HepG2 (cell line): Measurements from ENCODE around the gene ZNF726. TPM values are rescaled to one million over a fixed set of nuclear protein-coding genes. Genes with fewer than 3 reads are reported as not detected.

Experiments used
- ATAC-seq: fragments of 200-7000 bp; cut with Tn5 transposase; 3 replicates; pipeline ENCODE4 v1.9.1; 2020; ENCODE audit warnings: mild to moderate bottlenecking, moderate library complexity
- BruUV-seq: library from RNA; stranded (reverse); fragments of 400-500 nt; replicated peaks from 2 replicates; lab custom pipeline; 2021; lab: Mats Ljungman, UMichigan
- CTCF ChIA-PET: fragments of 300-600 bp; formaldehyde crosslinking; extraction: SDS; loops from one replicate; lab custom pipeline; 2021; ENCODE audit warnings: low total read pairs, inconsistent platforms, low intra/inter-chr PET ratio; lab: Yijun Ruan, JAX
- POLR2A ChIA-PET: fragments of 350-600 bp; sonication (Branson Sonifier 250); formaldehyde crosslinking; loops from one replicate; lab custom pipeline; 2020; ENCODE audit warnings: antibody characterized with exemption, inconsistent platforms; lab: Yijun Ruan, JAX
- DNase-seq: peaks from one replicate; pipeline ENCODE4 v3.0.0-alpha.2; 2015; ENCODE audit warnings: low spot score
- FAIRE-seq: peaks from 3 replicates; lab custom pipeline; 2011; peaks lifted over from hg19 to GRCh38; lab: Jason Lieb, UNC
- H2AFZ ChIP-seq: one replicate; pipeline ENCODE4 v1.6.1; 2011; ENCODE audit warnings: low read length, inconsistent platforms
- H3K27ac ChIP-seq: fragments of 300-600 bp; 3 replicates; pipeline ENCODE4 v1.8.0; 2011; ENCODE audit warnings: mixed run types, mild to moderate bottlenecking, mixed read lengths, low read length, inconsistent platforms; ENCODE audit not compliant: insufficient read depth; ENCODE audit errors: extremely low read length
- H3K27me3 ChIP-seq, 2 experiments: fragments of 200-600 bp in 1 of 2; 2 replicates in 1 of 2; 3 replicates in 1 of 2; pipeline versions ENCODE4 v1.6.0 to v1.8.0; 2011; ENCODE audit warnings: low read length in 2 of 2, mild to moderate bottlenecking in 2 of 2, moderate library complexity in 2 of 2, inconsistent platforms in 1 of 2; ENCODE audit not compliant: insufficient read depth in 2 of 2, control insufficient read depth in 1 of 2
- H3K36me3 ChIP-seq, 2 experiments: fragments of 200-600 bp in 1 of 2; replicated peaks in 1 of 2; 2 replicates in 1 of 2; 3 replicates in 1 of 2; pipeline versions ENCODE4 v1.5.1 to v1.8.0; 2011; ENCODE audit warnings: low read length in 2 of 2, inconsistent platforms in 1 of 2; ENCODE audit not compliant: insufficient read depth in 2 of 2, control insufficient read depth in 1 of 2
- H3K4me1 ChIP-seq: 2 replicates; pipeline ENCODE4 v1.5.1; 2012; ENCODE audit warnings: low read length, inconsistent platforms; ENCODE audit not compliant: insufficient read depth
- H3K4me2 ChIP-seq: 2 replicates; pipeline ENCODE4 v1.6.0; 2011; ENCODE audit warnings: low read depth, low read length, inconsistent platforms
- H3K4me3 ChIP-seq, 3 experiments: fragments of 200-600 bp in 1 of 3; sonication (generic), shearing (Covaris generic) in 1 of 3; replicated peaks in 1 of 3; 2 replicates each; pipeline ENCODE4 v1.5.1; 2011 to 2016; ENCODE audit warnings: low read length in 3 of 3, inconsistent platforms in 2 of 3, low read depth in 2 of 3, mild to moderate bottlenecking in 2 of 3, control low read depth in 1 of 3, mixed read lengths in 1 of 3; ENCODE audit not compliant: insufficient read depth in 1 of 3
- H3K79me2 ChIP-seq: one replicate; pipeline ENCODE4 v1.6.1; 2011; ENCODE audit warnings: low read length, inconsistent platforms; ENCODE audit not compliant: insufficient read depth
- H3K9ac ChIP-seq: 2 replicates; pipeline ENCODE4 v1.6.0; 2011; ENCODE audit warnings: mild to moderate bottlenecking, low read depth, low read length, inconsistent platforms; ENCODE audit not compliant: insufficient read depth
- H3K9me3 ChIP-seq: 2 replicates; pipeline ENCODE4 v1.5.1; 2012; ENCODE audit warnings: mild to moderate bottlenecking, low read length
- H4K20me1 ChIP-seq: 2 replicates; pipeline ENCODE4 v1.6.0; 2011; ENCODE audit warnings: inconsistent platforms, mild to moderate bottlenecking, low read length, moderate library complexity; ENCODE audit not compliant: insufficient read depth
- HES4 ChIP-seq: sonication (generic); formaldehyde crosslinking; IDR thresholded peaks from 2 replicates; pipeline ENCODE4 v1.9.0; 2021; ENCODE audit warnings: mild to moderate bottlenecking, missing genetic modification reagents, borderline replicate concordance
- SRSF9 ChIP-seq: fragments of 200-400 bp; formaldehyde crosslinking; IDR thresholded peaks from 2 replicates; pipeline ENCODE4 v1.6.1; 2018; ENCODE audit warnings: borderline replicate concordance, mild to moderate bottlenecking, low read depth, low read length; ENCODE audit not compliant: insufficient read depth, poor library complexity, severe bottlenecking
- STAG1 ChIP-seq: sonication (generic); formaldehyde crosslinking; IDR thresholded peaks from 2 replicates; pipeline ENCODE4 v1.4.0; 2020; ENCODE audit warnings: missing genetic modification reagents
- WGBS: methylation state at CpG from one replicate; pipeline ENCODE4 v1.1.6; 2017; ENCODE audit warnings: low lambda C conversion rate; 5-methylcytosine and 5-hydroxymethylcytosine counted together
- in situ Hi-C: cut with HindIII; loops from 2 replicates; pipeline ENCODE4 v1.10.0; 2017; ENCODE audit warnings: low pct_unique_long_range_greater_than_20kb; ENCODE audit not compliant: extremely low pct_ligation_motif_present
- intact Hi-C: fragments of 100-400 bp; cut with micrococcal nuclease; formaldehyde crosslinking; loops from one replicate; pipeline ENCODE4 v1.10.0; 2022; ENCODE audit not compliant: unreplicated experiment
- polyA plus RNA-seq, 8 experiments: library from polyadenylated mRNA; depleted of rRNA in 3 of 8; stranded (reverse) in 7 of 8; unstranded in 1 of 8; fragments of >200 nt; fragmentation: Illumina TruSeq in 4 of 8; extraction: Trizol in 4 of 8; gene quantifications; 2 replicates each; pipeline versions ENCODE4 v1.2.1 to v1.2.3, GENCODE V29; 2011 to 2016; ENCODE audit warnings: low read depth in 4 of 8, missing spikeins in 1 of 8, mixed read lengths in 1 of 8; ENCODE audit not compliant: insufficient read depth in 1 of 8
- total RNA-seq, 5 experiments: library from RNA; depleted of rRNA; stranded (reverse); fragments of >200 nt; fragmentation: Illumina TruSeq; extraction: Trizol; gene quantifications; 2 replicates each; pipeline ENCODE4 v1.2.3, GENCODE V29; 2016; ENCODE audit warnings: low read depth in 1 of 5
- TF ChIP-seq, protein P1 (sequence below): sonication (generic); formaldehyde crosslinking; IDR thresholded peaks from 2 replicates; pipeline ENCODE4 v1.5.0; 2020; ENCODE audit warnings: mild to moderate bottlenecking, missing genetic modification reagents, borderline replicate concordance

Gene ZNF726
- total and polyA plus RNA-seq, 2 of the 13 experiments (the other 11 are each of a cell fraction or from before 2014, with no cell fraction given), result not detected

GRCh38 chr19:23867895-23868294, 46.8 kb upstream of the ZNF726 start:
- CTCF ChIA-PET, result no interaction called here
- intact Hi-C loops, result no loop called here
- Histone ChIP-seq H3K36me3 (no peaks in the 10 kb centered on the region), H4K20me1 (no peaks in the 10 kb centered on the region), H3K4me1 (no peaks in the 10 kb centered on the region), H3K27ac (no peak overlapping the region), H3K9me3 (peaks cover 90% of the 10 kb centered on the region), H2AFZ (no peak overlapping the region), H3K27me3 (no peaks in the 10 kb centered on the region), H3K4me3 (no peak overlapping the region), H3K4me2 (no peak overlapping the region), H3K9ac (no peak overlapping the region), H3K79me2 (no peaks in the 10 kb centered on the region)
- TF ChIP-seq SRSF9 (no peak), HES4 (CRISPR knock-in tag) (no peak), STAG1 (CRISPR knock-in tag) (peak; percentile 29; the same call in 1 of the 2 replicates)
- TF ChIP-seq, protein P1, sequence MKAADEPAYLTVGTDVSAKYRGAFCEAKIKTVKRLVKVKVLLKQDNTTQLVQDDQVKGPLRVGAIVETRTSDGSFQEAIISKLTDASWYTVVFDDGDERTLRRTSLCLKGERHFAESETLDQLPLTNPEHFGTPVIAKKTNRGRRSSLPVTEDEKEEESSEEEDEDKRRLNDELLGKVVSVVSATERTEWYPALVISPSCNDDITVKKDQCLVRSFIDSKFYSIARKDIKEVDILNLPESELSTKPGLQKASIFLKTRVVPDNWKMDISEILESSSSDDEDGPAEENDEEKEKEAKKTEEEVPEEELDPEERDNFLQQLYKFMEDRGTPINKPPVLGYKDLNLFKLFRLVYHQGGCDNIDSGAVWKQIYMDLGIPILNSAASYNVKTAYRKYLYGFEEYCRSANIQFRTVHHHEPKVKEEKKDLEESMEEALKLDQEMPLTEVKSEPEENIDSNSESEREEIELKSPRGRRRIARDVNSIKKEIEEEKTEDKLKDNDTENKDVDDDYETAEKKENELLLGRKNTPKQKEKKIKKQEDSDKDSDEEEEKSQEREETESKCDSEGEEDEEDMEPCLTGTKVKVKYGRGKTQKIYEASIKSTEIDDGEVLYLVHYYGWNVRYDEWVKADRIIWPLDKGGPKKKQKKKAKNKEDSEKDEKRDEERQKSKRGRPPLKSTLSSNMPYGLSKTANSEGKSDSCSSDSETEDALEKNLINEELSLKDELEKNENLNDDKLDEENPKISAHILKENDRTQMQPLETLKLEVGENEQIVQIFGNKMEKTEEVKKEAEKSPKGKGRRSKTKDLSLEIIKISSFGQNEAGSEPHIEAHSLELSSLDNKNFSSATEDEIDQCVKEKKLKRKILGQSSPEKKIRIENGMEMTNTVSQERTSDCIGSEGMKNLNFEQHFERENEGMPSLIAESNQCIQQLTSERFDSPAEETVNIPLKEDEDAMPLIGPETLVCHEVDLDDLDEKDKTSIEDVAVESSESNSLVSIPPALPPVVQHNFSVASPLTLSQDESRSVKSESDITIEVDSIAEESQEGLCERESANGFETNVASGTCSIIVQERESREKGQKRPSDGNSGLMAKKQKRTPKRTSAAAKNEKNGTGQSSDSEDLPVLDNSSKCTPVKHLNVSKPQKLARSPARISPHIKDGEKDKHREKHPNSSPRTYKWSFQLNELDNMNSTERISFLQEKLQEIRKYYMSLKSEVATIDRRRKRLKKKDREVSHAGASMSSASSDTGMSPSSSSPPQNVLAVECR (CRISPR knock-in tag), result no peak
- whole genome bisulfite sequencing, result 46% methylated on average over 4 of the region's 4 CpGs
- FAIRE-seq (no peak), DNase-seq (no peak), ATAC-seq (no peak)
- POLR2A ChIA-PET, result no interaction called here
- no TSS peak for BruUV-seq
- in situ Hi-C loops, result no loop called here
